NCI-H82 (cell line): ENCODE measurements around the gene MTA1.

ENCODE experiments used
- DNase-seq: peaks from one replicate; lab custom pipeline; 2025; lab: John Stamatoyannopoulos, UW

Gene MTA1

DNA sequence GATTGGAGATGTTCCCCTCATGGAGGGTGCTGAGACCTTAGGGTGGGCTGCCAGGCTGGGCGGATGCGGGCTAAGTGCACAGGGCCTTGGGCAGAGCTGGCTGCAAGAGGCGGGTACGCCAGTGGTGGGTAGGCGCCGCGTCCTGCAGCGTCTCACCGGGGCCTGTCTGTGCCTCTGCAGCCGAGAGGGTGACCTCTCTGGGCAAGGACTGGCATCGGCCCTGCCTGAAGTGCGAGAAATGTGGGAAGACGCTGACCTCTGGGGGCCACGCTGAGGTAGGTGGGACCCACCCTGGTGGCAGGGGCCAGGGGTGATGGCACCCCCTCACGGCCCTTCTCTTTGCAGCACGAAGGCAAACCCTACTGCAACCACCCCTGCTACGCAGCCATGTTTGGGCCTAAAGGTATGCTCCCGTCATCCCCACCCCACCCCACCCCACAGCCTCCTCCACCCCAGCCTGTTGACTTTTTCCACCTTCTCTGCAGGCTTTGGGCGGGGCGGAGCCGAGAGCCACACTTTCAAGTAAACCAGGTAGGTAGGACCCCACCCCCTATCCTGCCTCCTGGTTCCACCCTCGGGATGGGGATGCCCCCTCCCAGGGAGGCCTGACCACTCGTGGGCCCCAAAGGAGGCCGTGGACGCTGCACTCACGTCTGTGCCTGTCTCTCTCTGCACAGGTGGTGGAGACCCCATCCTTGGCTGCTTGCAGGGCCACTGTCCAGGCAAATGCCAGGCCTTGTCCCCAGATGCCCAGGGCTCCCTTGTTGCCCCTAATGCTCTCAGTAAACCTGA lies 68.6 kb downstream of the MTA1 start:
- DNase-seq: no peak

DNA sequence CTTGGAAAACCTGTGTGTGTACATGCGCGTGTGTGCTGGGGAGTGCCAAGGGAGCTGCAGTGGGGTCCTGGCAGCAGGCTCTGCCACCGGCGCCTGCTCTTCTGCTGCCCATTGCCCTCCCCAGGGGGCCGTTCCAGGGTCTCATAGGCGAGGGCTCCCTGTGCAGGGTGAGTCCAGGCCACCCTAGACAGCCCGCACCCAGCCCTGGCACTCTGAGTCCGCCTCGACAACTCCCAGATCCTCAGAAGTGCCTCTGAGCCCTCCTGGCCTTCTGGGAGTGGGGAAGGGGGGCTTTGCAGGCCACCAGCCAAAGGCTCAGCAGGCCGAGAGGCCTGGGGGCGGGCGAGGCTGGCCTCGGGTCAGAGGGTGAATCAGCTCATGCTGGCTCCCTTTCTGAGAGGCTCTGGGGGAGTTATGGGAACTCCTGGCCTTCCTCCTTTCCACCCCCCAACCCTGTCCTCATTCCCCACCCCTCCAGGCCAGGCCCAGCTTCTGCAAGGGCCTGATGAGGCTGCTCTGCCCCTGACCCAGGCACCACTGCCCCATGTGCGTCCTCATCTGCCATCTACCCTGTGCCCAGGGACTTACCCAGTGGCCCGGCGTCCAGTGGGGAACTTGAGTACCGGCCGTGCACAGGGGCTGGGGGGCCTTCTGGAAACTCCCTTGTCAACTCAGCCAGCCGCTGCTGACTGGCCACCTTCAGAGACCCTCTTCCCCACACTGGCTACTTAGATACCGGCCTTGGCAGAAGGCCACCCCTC lies 69.3 kb downstream of the MTA1 start:
- DNase-seq: no peak

DNA sequence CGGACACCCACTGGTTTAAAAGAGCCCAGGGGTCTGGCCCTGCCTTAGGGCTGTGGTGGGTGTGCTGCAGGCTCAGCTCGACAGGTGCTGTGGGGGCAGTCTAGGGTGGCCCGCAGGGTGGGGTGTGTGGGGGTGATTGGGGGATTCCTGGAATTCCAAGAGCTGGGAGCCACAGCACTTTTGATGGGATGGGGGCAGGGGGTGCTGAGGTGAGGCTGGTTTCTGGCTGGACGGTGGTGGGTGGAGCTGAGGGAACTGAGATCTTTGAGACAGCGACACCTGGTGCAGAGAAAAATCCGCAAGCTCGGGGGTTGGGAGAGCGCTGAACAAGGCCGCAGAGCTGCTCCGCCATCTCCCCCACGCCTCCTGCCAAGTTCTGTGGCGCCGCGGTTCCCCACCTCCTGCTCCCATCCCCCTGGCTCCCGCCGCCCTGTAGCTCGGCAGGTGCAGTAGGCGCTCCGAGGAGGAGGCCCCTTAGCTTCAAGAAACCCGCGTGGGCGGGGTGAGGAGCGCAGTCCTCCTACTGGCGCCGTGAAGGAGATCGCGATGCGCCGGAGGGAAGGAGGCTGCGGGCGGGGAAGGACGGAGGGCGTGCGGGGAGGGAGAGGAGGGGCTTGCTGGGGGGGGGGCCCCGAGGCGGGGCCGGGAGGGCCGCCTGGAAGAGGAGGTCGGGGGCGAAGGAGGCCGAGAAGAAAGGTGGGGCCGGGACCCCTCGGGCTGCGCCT lies 70.1 kb downstream of the MTA1 start:
- peak; percentile 88 for DNase-seq

DNA sequence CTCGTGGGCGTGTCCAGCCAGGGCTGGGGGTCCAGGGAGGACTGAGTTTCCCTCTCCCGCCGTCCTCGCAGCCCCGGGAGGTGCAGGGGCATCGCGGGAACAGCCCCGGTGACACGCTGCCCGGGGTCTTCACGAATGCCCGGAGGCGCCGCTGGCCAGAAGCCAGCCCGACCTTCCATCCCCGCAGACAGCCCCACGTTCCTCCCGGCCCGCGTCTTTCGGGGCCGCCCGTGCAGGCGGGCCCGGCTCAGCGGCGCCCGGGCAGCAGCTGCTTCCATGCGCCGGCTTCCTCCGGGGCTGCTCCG lies 70.6 kb downstream of the MTA1 start:
- no peak for DNase-seq

DNA sequence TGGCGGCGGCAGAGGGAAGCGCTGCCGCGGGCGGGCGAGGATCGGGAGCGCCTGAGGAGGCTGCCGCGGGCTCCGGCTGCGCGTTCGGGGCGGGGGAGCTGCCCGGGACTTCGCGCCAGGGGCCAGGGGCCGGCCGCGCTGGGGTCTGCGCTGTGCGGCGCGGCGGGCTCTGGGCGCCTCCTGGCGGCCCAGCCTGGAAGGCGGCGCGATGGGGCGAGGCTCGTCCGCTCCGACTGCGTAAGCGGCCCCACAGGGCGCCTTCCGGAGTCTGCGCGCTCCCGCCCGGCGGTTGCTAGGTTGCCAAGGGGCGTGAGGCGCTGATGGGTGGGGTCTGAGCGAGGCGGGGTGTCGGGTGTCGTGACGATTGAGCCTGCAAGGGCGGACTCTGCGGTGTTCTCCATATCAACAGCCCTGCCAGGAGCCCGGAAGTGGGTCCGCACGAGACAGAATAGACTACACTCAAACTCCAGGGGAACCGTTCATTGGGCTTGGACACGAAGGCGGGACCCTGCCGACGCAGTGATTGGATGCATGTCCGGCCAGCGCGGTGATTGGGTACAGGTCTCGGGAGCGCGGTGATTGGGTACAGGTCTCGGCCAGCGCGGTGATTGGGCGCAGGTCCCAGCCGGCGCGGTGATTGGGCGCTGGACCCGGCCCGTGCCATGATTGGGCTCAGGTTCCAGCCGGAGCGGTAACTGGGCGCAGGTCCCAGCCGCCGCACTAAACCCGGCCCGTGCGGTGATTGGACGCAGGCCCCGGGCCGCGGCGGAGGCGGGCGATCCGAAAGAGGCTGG lies 71.1 kb downstream of the MTA1 start, which contains the start of gene TEDC1:
Gene TEDC1, plus strand, starts transcription at position 675 of the 794 bp plus-strand sequence. CDS start 130 bp downstream, outside the sequence.
- DNase-seq: peak; percentile 99

DNA sequence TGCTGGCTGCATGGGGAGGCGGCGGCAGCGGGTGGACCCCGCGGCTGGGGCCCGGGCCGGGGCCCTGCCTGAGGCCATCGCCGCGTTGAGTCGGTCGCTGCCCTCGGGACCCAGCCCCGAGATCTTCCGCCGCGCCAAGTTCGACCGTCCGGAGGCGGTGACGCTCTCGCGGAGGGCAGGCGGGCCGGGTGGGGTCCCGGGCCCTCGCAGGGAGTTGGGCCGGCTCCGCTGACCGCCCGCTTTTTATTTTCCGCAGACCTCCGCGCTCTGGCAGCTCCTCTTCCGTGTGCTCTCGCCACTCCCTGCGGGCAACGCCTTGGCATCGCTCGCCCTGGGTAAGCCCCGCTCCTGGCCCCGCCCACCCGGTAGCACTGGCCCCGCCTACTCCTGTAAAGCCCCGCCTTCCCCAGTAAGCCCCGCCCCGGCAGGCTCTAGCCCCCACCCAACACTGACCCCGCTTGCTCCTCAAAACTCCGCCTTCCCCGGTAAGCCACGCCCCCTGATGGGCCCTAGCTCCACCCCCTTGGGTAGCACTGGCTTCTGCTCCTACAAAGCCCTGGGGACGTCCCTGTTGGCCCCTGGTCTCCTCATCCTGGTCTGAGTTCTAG lies 71.8 kb downstream of the MTA1 start:
- peak; percentile 80 for DNase-seq

DNA sequence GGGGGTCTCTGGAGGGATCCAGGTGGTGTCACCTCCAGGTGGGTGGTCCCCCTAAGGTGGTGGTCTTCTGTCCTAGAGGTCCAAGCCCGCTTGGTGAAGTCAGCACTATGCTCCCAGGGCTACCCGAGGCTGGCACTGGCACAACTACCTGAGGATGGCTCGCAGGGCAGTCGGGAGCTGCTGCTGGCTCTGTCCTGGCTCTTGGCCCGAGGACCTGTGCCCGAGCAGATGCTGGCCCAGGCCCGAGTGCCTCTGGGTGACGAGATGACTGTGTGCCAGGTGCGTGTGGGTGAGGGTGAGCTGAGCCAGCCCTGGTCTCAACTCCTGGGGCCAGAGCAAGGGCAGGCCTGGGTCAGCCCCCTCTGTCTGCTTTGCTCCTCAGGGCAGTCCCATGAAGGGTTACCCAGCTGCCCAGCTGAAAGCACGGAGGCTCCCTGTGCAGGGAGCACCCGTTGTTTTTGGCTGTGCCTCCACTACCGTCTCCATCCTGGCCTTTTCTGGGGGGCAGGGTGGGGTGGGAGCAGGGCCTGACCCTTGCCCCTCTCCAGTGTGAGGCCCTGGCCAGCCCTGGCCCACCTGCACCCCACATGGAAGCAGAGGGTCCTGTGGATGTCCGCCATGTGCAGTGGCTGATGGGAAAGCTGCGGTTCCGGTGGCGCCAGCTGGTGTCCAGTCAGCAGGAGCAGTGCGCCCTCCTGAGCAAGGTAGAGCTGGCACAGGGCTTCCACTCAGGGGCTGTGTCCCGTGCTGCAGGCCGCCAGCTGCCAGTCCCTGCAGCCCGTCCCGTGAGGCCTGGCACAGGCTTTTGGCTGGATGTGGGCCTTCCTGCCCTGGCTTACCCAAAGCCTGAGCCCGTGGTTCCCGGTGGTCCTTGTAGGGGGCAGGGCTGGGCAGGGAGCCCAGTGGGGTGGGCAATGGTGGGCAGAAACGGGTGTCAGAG lies 72.7 kb downstream of the MTA1 start:
- DNase-seq: no peak

DNA sequence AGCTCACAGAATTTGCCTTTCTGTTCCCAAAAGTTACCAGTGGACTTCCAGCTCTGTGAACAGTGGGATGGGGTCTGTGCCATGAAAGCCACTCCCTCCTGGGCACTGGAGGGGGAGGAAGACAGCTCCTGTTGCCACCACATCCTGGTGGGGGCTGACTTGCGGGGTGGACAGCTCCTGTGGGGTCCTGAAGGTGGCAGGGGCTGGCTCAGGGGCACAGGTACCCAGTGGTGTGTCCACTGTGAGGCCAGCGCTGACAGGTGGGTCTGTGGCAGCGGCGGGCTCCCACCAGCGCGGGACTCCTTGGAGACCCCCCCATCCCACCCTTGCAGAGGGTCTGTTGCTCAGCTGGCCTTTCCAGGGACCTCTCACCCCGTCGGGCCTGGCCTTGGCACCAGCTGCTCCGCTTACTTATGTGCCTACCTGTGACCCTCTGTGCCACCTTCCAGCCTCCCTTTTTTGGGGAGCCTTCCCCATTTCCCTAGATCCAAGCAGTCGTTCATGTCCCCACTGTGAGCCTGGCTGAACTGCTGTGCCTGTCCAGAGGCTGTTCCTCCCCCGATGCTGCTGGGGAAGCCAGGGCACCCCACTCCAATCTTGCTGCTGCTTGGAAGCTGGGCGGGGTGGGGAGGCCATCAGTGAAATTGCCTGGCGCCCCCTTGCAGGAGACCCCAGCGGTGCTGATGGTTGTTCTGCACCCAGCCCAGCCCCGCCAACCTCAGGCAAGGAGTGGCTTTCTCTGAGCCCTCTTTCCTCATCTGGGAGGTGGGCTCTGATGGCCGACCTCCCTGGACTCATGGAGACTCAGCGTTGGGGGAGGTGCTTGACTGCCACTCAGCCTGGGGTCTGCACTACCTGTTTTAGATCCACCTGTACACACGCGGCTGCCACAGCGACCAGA lies 73.6 kb downstream of the MTA1 start:
- DNase-seq: no peak

DNA sequence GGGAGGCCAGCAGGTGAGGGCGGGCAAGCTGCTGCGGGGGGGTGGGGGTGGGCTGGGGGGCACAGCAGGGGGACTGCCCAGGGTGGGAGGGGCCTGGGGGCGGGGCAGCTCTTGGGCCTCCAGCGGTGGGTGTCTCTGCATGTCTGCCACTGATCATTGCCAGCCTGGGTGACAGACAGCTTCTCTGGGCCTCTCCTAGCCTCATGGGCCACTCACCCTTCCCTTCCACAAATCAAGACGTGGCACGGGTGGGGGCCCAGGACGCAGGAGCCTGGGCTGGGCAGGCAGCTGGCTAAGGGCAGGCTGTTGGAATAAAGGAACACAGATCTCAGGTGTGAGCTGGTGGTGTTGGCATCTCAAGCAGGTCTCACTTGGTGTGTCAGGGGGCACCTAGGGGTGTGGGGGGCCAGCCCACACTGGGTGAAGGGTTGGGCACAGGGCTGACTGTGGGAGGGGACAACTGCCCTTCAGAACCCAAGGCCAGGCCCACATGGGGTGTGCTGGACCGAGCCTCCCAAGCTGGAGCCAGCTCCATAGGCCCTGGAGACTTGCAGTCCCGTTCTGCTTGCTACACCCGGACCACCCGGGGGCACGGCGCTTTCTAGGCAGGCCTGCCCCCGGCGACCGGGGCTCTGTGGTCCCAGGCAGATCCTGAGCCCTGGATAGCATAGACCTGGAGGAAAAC lies 74.4 kb downstream of the MTA1 start:
- DNase-seq: no peak

DNA sequence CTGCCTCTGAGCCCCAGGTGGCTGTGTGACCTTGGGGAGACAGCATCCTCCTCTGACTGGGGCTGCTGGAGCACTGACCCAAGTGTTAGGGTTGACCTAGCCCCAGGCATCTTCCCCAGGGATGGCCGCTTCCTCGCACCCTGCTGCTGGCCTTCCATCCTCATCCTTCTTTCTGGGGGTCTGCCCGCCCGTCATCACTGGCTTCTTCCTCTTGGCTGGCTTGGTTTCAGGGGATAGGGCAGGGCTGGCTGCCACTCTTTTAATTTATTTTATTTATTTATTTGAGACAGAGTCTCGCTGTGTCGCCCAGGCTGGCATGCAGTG lies 74.9 kb downstream of the MTA1 start:
- DNase-seq: no peak

DNA sequence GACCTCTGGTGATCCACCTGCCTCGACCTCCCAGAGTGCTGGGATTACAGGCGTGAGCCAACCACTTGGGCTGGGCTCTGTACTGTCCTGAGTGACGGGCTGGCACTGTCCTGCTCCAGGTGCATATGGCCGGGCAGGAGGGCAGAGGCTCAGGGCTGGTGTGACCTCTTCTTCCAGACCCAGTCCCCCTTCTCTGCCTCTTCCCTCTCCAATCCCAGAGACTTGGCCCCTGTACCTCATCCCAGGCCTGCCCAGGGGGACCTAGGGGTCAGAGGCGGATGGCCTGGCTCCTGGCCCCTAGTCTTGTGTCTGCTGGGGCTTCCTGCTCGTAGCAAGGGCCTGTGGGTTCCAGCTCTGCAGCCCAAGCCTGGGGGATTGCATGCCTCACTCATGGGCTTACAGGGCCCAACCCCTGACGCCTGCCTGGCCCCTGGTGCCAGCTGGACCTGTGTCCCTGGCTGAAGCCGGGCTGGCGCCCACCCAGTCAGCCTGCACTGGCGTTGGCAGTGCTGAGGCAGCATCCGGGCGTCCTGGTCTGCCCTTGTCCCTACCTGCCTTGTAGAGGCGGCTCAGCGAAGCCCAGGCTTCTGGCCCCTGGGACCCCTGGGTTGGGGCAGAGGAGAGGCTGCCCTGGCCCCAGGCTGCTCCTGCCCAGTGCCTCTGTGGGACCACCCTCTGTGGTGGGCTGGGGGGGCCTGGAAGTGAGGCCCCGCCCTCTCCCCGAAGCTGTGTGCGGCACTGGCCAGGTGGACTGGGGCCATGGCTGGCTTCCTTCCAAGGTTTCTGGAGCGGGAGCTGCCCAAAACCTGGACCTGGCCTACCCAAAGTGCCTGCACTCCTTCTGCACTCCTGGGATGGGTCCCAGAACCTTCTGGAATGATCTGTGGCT lies 75.7 kb downstream of the MTA1 start:
- DNase-seq: no peak

DNA sequence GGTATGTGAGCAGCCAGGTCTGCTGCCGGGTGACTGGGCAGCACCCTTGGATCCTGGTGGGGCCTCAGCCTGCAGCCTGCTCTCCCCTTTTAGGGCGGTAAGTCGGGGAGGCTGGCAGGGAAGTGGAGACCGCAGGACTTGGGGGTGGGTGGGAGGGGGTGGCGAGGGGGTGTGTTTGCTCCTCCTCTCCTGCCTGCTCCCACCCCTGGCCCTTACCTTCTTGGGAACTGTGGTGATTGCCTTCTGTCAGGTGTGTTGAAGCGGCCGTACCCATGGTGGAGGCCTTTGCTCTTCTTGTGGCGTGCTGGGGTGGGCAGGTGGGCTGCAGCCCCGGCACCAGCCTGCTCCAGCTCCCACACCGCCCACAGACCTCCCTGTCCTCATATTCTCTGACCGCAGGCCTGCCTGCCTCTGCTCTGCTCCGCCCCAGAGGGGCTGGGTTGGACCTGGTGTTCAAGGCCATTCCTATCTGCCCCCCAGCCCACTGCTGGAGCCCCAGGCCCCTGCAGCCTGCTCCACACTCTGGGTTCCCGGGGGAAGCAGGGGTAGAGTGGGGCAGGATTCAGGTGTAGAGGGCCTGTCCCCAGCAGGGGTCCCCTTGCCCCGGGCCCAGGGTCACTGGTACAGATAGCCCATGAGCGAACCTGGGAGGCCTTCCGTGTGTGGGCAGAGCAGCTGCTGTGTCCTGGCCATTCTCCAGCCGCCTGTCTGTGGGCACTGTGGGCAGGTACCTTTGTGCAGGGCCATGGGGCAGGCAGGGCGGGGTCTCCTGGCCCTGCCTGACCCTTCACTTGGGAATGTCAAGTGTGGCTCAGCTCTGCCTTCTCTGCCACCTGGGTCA lies 76.6 kb downstream of the MTA1 start:
- DNase-seq: no peak

DNA sequence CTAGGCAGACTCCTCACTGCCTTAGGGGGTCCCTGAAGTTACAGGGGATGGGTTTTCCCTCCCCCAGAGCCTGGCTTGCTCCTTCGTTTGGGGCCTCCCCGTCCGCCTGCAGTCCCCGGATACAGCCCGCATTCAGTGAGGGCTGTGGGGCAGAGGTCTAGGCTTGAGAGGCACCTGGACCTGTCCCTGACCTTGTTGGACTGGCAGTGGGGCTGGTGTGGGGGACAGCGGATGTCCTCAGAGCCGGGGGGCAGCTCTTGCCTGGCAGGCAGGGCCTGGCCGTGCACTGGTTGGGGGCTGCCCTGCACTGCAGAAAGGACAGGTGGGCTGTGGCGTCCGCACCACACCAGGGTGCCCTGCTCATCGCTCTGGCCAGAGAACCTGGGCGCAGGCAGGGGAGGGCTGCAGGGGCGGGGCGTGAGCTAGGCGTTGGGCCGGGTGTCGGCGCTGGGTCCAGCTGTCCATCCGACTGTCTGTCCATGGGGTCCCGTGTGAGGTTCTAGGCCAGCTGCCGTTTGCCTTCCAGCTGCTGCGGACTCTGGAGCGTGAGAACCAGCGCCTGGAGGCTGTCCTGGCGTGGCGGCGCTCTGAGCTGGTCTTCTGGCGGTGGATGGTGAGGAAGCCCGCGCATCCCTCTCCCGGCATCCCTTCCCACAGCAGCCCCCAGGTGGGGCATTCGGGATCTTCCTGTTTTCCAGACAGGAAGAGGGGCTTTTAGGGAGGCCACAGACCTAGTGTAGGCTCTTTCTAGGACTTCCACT lies 77.4 kb downstream of the MTA1 start:
- no peak for DNase-seq

DNA sequence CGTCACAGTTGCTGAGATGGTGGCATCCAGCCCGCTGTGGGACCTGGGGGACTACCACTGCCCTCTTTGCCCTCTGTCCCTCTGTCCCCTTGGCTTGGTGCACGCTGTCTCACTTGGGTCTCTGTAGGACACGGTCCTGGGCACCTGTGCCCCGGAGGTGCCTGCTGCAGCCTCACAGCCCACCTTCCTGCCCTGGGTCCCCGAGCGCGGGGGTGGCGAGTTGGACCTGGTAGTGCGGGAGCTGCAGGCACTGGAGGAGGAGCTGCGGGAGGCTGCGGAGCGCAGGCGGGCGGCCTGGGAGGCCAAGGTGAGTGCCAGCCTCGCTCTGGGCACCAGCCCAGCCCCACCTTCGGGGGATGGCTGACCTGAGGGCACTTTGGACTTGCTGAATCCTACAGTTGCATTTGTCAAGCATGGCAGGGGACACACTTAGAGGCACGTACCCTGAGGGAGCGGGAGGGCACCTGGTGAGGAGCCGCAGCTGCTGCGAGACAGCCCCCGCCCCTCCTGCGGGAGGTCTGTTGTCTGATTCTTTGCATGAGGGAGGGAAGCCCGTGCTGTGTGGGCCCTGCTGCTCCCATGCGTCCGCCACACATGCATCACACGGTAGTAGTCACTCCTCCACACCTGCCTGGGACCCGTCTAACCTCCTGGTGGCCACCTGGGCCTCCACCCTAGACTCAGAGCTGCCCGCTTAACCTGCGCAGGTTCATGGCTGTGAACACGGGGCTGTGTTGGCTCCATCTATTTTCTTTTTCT lies 78.2 kb downstream of the MTA1 start:
- DNase-seq: no peak

DNA sequence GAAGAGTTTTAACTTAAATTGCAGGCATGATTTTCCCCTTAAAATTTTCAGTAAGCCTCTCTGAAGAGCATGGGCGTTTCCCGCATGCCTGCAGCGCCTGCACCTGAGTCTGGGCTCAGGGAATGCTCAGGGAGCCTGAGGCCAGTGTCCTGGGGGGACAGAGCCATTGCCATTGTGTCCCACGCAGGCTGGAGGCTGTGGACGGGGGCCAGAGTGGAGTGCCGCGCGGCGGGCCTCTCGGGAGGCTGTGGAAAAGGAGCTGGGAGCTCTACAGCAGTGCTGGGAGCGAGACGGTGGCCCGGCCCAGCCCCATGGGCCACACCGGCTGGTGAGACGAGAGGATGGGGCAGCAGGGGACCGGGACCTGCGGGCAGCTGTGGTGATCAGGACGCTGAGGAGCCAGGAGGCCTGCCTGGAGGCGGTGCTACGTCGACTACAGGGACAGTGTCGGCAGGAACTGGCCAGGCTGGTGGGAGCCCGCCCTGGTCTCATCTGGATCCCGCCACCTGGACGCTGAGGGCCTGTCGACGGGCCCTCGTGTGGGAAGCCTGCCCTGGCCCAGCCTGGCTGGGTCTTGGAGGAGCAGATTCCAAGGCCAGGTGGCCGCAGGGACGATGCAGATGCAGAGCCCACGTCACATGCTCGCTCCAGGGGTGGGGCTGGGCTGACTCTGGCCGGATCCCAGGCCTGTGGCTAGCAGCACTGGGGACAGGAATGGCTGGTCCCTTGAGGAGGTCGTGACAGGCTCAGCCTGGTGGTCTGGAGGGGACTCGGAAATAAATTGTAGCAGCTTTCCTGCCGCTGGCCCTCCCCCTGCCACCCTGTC lies 79.0 kb downstream of the MTA1 start:
- DNase-seq: peak; percentile 18
